K562 (cell line): ENCODE data around the gene GABBR1. TPM values are rescaled to one million over a fixed set of nuclear protein-coding genes. Genes with fewer than 3 reads are reported as not detected.

Experiments
- E2F5 ChIP-seq: sonication (generic); formaldehyde crosslinking; IDR thresholded peaks from 2 replicates; pipeline ENCODE4 v1.8.0; 2022; ENCODE audit warnings: mild to moderate bottlenecking, missing genetic modification reagents
- ILF3 ChIP-seq: fragments of 450-650 bp; IDR thresholded peaks from 2 replicates; pipeline ENCODE4 v1.6.1; 2018; ENCODE audit warnings: antibody characterized with exemption, mild to moderate bottlenecking, moderate library complexity, borderline replicate concordance
- MAX ChIP-seq: sonication (generic); formaldehyde crosslinking; IDR thresholded peaks from 2 replicates; pipeline ENCODE4 v1.9.0; 2022; ENCODE audit warnings: mild to moderate bottlenecking, missing genetic modification reagents
- MTA3 ChIP-seq: fragments of 450-650 bp; formaldehyde crosslinking; IDR thresholded peaks from 2 replicates; pipeline ENCODE4 v1.6.1; 2017; ENCODE audit warnings: mild to moderate bottlenecking, borderline replicate concordance
- NFRKB ChIP-seq: fragments of 450-650 bp; IDR thresholded peaks from 2 replicates; pipeline ENCODE4 v1.6.1; 2016; ENCODE audit warnings: low read depth
- RBM14 ChIP-seq: fragments of 200-400 bp; formaldehyde crosslinking; IDR thresholded peaks from 2 replicates; pipeline ENCODE4 v1.6.1; 2018; ENCODE audit warnings: low read depth, mild to moderate bottlenecking, low read length, moderate library complexity, borderline replicate concordance; ENCODE audit not compliant: insufficient read depth
- RERE ChIP-seq: sonication (generic); formaldehyde crosslinking; IDR thresholded peaks from 2 replicates; pipeline ENCODE4 v1.8.0; 2023; ENCODE audit warnings: missing genetic modification reagents, mild to moderate bottlenecking, borderline replicate concordance
- SETDB1 ChIP-seq: IDR thresholded peaks from one replicate; pipeline ENCODE4 v1.6.1; 2012; ENCODE audit warnings: low read length, control low read depth, inconsistent platforms
- SNAPC5 ChIP-seq: fragments of 250-450 bp; sonication (Bioruptor Pico); IDR thresholded peaks from 2 replicates; pipeline ENCODE4 v1.8.0; 2021; ENCODE audit warnings: moderate library complexity, mild to moderate bottlenecking, inconsistent platforms
- SRSF7 ChIP-seq: fragments of 200-400 bp; formaldehyde crosslinking; optimal IDR thresholded peaks from 2 replicates; pipeline ENCODE3; 2017; ENCODE audit warnings: mild to moderate bottlenecking, low read depth, low read length
- ZKSCAN8 ChIP-seq: fragments of 200-800 bp; sonication (Bioruptor generic); IDR thresholded peaks from 2 replicates; pipeline ENCODE4 v1.6.1; 2016; ENCODE audit warnings: missing genetic modification characterization, missing compliant biosample characterization
- polyA plus RNA-seq, 8 experiments: library from polyadenylated mRNA; depleted of rRNA in 4 of 8; stranded (reverse) in 5 of 8; unstranded in 3 of 8; fragments of >200 nt; fragmentation: Nextera tagmentation in 2 of 8; fragmentation: Illumina TruSeq in 1 of 8; extraction: Ambion mirVana in 2 of 8; extraction: Trizol in 1 of 8; gene quantifications; 2 replicates each; pipeline versions ENCODE4 v1.2.1 to v1.2.3, GENCODE V29; 2011 to 2014; ENCODE audit warnings: inconsistent platforms in 1 of 8, missing spikeins in 1 of 8
- total RNA-seq, 7 experiments: library from RNA; depleted of rRNA in 6 of 7; stranded (reverse); fragments of >200 nt in 6 of 7; fragmentation: Illumina TruSeq in 2 of 7; extraction: Trizol in 2 of 7; gene quantifications; 2 replicates each; pipeline versions ENCODE4 v1.2.1 to v1.2.3, GENCODE V29; 2011 to 2021; ENCODE audit warnings: low replicate concordance in 1 of 7
- TF ChIP-seq, protein P1 (sequence below): fragments of 450-650 bp; formaldehyde crosslinking; IDR thresholded peaks from 2 replicates; pipeline ENCODE4 v1.4.0; 2022; ENCODE audit warnings: missing genetic modification characterization

The GABBR1 gene
- total and polyA plus RNA-seq, 9 of the 15 experiments (the other 6 are each of a cell fraction or from before 2014, with no cell fraction given) = 2.2 to 48.3 (median 20.8) TPM

DNA sequence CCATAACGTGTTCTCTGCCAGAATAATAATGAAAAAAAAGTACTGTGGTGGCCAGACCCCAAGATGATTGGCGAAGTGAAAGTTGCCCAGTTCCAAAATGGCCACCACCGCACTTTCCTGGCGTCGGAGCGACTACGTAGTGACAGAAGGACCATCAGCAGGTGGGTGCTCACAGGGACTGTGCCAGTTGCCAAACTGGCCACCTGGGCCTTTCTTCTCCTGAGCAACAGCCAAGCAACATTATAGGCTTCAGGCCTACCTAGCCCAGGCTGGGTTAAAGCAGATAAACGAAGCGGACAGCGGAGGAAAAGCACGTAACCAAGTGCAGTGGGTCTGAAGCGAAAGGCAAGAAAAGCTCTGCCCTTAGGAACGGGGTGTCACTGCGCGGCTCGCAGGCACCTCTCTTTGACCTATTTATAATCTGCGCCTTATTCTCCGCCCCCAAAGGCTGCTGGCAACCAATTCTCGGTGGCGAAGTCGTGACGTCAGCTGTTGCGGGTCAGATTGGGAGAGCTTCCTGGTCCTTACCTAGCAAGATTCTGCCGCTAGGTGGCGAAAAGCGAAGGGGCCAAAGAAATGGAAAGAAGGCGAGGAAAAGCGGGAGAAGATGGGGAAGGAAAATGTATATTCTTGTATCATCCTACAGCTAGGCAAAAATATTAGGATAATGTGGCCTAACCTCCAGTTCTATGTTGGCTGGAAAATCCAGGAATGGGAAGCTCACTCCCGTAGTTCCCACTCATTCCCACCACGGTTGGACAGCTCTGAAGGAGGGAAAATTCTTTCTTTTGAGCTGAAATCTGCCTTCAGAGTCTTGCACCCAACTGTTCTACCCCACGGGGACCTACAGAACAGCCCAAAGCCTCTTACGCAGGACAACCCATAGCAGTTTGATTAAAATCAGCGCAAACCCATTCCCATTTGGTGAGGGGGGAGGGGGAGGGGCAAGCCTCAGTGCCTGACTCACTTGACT is 17.0 kb upstream of the GABBR1 start (continued):
- TF ChIP-seq ZKSCAN8 (no peak), RERE (no peak), SNAPC5 (CRISPR knock-in tag) (no peak), ILF3 (no peak), RBM14 (no peak), MTA3 (peak; percentile 97), SETDB1 (no peak), MAX (CRISPR knock-in tag) (peak; percentile 36; the same call in 1 of the 2 replicates), NFRKB (peak; percentile 77), E2F5 (CRISPR knock-in tag) (no peak), SRSF7 (no peak)
- TF ChIP-seq, protein P1, sequence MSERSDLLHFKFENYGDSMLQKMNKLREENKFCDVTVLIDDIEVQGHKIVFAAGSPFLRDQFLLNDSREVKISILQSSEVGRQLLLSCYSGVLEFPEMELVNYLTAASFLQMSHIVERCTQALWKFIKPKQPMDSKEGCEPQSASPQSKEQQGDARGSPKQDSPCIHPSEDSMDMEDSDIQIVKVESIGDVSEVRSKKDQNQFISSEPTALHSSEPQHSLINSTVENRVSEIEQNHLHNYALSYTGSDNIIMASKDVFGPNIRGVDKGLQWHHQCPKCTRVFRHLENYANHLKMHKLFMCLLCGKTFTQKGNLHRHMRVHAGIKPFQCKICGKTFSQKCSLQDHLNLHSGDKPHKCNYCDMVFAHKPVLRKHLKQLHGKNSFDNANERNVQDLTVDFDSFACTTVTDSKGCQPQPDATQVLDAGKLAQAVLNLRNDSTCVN (CRISPR knock-in tag) = no peak
